Stomach (tissue), 4 donors: Measurements from ENCODE around the gene ASS1.

Experiments
- CTCF ChIP-seq, 7 experiments: fragments of 450-650 bp in 4 of 7; fragments of 200-600 bp in 3 of 7; sonication (generic) in 3 of 7; IDR thresholded peaks; one replicate each; pipeline ENCODE4 v1.5.1; 2016 to 2019; ENCODE audit warnings: antibody characterized with exemption in 7 of 7, control low read depth in 2 of 7, mild to moderate bottlenecking in 1 of 7
- EP300 ChIP-seq: sonication (generic); formaldehyde crosslinking; IDR thresholded peaks from one replicate; pipeline ENCODE4 v1.6.1; 2017; ENCODE audit warnings: antibody characterized with exemption
- POLR2A ChIP-seq, 4 donors: fragments of 450-650 bp; IDR thresholded peaks; one replicate each; pipeline ENCODE4 v1.6.1; 2016; ENCODE audit warnings: antibody characterized with exemption in 4 of 4, control low read depth in 2 of 4, mild to moderate bottlenecking in 1 of 4, moderate library complexity in 1 of 4
- POLR2AphosphoS5 ChIP-seq, 3 donors: sonication (generic); formaldehyde crosslinking; IDR thresholded peaks; one replicate each; pipeline ENCODE4 v1.6.1; 2016; ENCODE audit warnings: antibody characterized with exemption in 3 of 3

DNA sequence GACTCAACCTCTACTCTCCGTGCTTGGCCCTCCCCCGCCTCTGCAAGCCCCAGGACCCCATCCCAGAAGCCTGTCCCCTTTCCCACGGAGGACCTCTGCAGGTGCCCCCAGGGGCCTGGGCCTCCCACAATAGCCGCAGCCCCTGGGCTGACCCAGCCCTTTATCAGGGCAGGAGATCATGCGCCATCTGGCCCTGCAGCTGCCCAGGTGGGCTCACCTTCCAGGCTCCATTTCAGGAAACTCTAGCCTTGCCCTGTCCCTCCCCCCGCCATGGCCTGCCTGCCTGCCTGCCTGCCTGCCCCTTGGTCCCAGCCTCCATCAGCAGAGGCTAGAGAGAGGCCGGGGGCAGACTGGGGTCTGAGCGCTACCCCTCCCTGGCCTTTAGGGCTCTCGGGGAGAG, 48.7 kb downstream of the ASS1 start:
- TF ChIP-seq POLR2A (IDR thresholded peaks at IDR 0.05): no peak
- no peak for TF ChIP-seq CTCF (IDR thresholded peaks at IDR 0.05)
- no peak for TF ChIP-seq POLR2AphosphoS5 (IDR thresholded peaks at IDR 0.05)
- TF ChIP-seq EP300: no peak
